ENCODE results near the gene PAQR5.

DNA sequence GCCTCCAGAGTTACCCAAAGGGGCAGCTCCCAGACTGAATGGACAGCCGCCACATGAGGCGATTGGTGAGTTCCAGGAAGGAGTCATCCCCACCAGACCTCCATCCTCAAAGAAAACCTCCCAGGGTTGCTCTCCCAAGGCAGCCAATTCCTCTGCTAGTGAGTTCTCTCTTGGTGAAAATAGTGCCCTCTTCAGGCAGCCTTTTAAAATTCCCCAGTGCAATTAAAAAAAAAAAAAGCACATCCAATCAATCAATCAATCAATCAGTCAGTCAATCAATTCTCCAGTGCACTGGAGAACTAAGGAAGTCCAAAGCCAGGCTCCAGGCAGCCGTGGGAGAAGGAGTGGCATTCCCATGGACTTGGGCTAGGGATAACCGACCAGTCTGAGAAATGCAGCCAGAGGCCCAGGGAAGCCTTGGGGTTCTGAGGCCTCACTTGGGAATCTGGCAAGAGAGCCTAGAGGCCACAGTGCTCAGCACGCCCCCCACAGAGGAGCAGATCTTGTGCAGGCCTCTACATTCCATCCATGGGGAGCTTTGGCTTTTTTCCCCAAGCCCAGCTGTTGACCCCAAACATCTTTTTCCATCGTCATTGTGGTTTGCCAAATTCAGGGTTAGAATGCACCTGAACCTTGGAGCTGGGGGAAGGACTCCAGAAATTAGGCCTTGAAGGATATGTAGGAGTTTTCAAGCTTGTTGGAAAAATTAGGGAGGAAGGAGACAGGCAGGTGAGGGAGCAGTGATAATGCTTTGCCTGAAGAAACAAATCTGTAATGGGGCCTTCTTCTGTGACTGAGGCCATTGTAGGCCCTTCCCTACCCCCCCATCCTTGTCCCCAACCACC lies 4.8 kb downstream of the PAQR5 start:
- TF ChIP-seq EZH2 (IDR thresholded peaks at IDR 0.05): no peak
- TF ChIP-seq POLR2AphosphoS5 (IDR thresholded peaks at IDR 0.05; ENCODE audit: borderline replicate concordance, low read depth, low read length): no peak

All from SK-N-MC (cell line).